ENCODE measurements around the gene RALY.
A peak's percentile ranks its signal among the peaks of the same experiment; 100 is the strongest.

The RALY gene

GRCh38 chr20:33990075-33990474 lies 3.6 kb upstream of the RALY start:
- DNase-seq, result no peak

- DNase-seq, result no peak
Measured at GRCh38 chr20:33991502-33991901, 2.2 kb upstream of the RALY start.

GRCh38 chr20:33992145-33992922 lies 1.4 kb upstream of the RALY start:
- DNase-seq, result no peak

GRCh38 chr20:33992923-33993575 lies 662 bp upstream of the RALY start:
- peak; percentile 99 for DNase-seq

GRCh38 chr20:33994222-33994913 lies 657 bp downstream of the RALY start:
- peak; percentile 78 for DNase-seq

GRCh38 chr20:33995053-33995831 lies 1.5 kb downstream of the RALY start:
- no peak for DNase-seq

GRCh38 chr20:33999025-33999649 lies 5.4 kb downstream of the RALY start:
- DNase-seq, result no peak

GRCh38 chr20:34001378-34001777 lies 7.7 kb downstream of the RALY start:
- no peak for DNase-seq

GRCh38 chr20:34004227-34004626 lies 10.5 kb downstream of the RALY start:
- no peak for DNase-seq

GRCh38 chr20:34004790-34005457 lies 11.2 kb downstream of the RALY start:
- DNase-seq, result no peak

GRCh38 chr20:34006619-34007018 lies 12.9 kb downstream of the RALY start:
- DNase-seq, result no peak

- DNase-seq, result no peak
Measured at GRCh38 chr20:34008477-34008876, 14.8 kb downstream of the RALY start.

GRCh38 chr20:34010405-34010931 lies 16.8 kb downstream of the RALY start:
- DNase-seq, result no peak

- no peak for DNase-seq
Measured at GRCh38 chr20:34011275-34011674, 17.6 kb downstream of the RALY start.

- DNase-seq, result no peak
Measured at GRCh38 chr20:34012330-34012729, 18.6 kb downstream of the RALY start.

- DNase-seq, result no peak
Measured at GRCh38 chr20:34012735-34013134, 19.0 kb downstream of the RALY start.

GRCh38 chr20:34013554-34013953 lies 19.8 kb downstream of the RALY start:
- no peak for DNase-seq

GRCh38 chr20:34014878-34015277 lies 21.2 kb downstream of the RALY start:
- DNase-seq, result no peak

GRCh38 chr20:34015401-34016335 lies 22.0 kb downstream of the RALY start:
- DNase-seq, result no peak

GRCh38 chr20:34016736-34017135 lies 23.0 kb downstream of the RALY start:
- no peak for DNase-seq

- no peak for DNase-seq
Measured at GRCh38 chr20:34017610-34018009, 23.9 kb downstream of the RALY start.

Data from activated CD8-positive, alpha-beta memory T cell treated with anti-CD3 and anti-CD28 coated beads, Interleukin-2, amount 50 U/mL, for 4 hours (primary cell).